Liver (tissue), 9 donors: ENCODE data around the gene MAGEF1. TPM values are rescaled to one million over a fixed set of nuclear protein-coding genes. Genes with fewer than 3 reads are reported as not detected.

ENCODE experiments used
- DNase-seq: peaks from one replicate; pipeline ENCODE4 v3.0.0-alpha.2; 2017; ENCODE audit warnings: low spot score
- H3K27ac ChIP-seq, 2 donors: one replicate each; pipeline ENCODE4 v1.7.0; 2013; ENCODE audit warnings: inconsistent platforms in 2 of 2, low read length in 2 of 2, control low read depth in 1 of 2, low read depth in 1 of 2, mild to moderate bottlenecking in 1 of 2
- H3K27me3 ChIP-seq, 4 donors: one replicate each; pipeline versions ENCODE4 v1.6.1 to v1.7.0; 2013; ENCODE audit warnings: low read length in 3 of 4, inconsistent platforms in 1 of 4, mild to moderate bottlenecking in 1 of 4, moderate library complexity in 1 of 4; ENCODE audit not compliant: control insufficient read depth in 4 of 4, insufficient read depth in 4 of 4
- H3K36me3 ChIP-seq, 4 donors: one replicate each; pipeline versions ENCODE4 v1.6.1 to v1.7.0; 2013; ENCODE audit warnings: low read length in 3 of 4, mild to moderate bottlenecking in 3 of 4, low read depth in 1 of 4, moderate library complexity in 1 of 4; ENCODE audit not compliant: control insufficient read depth in 4 of 4, insufficient read depth in 3 of 4
- H3K4me1 ChIP-seq, 4 donors: one replicate each; pipeline versions ENCODE4 v1.6.1 to v1.7.0; 2013; ENCODE audit warnings: low read length in 3 of 4, mild to moderate bottlenecking in 3 of 4, moderate library complexity in 1 of 4; ENCODE audit not compliant: control insufficient read depth in 4 of 4, insufficient read depth in 4 of 4
- H3K4me3 ChIP-seq, 3 donors: one replicate each; pipeline versions ENCODE4 v1.6.1 to v1.7.0; 2013; ENCODE audit warnings: low read length in 3 of 3, control low read depth in 1 of 3, low read depth in 1 of 3, mild to moderate bottlenecking in 1 of 3
- H3K9ac ChIP-seq, 2 donors: one replicate each; pipeline ENCODE4 v1.7.0; 2013; ENCODE audit warnings: low read length in 2 of 2, mild to moderate bottlenecking in 2 of 2, moderate library complexity in 2 of 2, control low read depth in 1 of 2, low read depth in 1 of 2
- H3K9me3 ChIP-seq, 4 donors: one replicate each; pipeline versions ENCODE4 v1.6.1 to v1.7.0; 2013; ENCODE audit warnings: low read length in 3 of 4; ENCODE audit not compliant: control insufficient read depth in 4 of 4
- ATF3 ChIP-seq: IDR thresholded peaks from 2 replicates; pipeline ENCODE4 v1.6.1; 2016; ENCODE audit warnings: antibody characterized with exemption
- CTCF ChIP-seq: fragments of 150-350 bp; IDR thresholded peaks from 2 replicates; pipeline ENCODE4 v1.5.1; 2017; ENCODE audit warnings: improper control_type of control experiment, low read depth, low read length; ENCODE audit not compliant: missing input control
- EGR1 ChIP-seq, 2 donors: IDR thresholded peaks; 2 replicates each; pipeline ENCODE4 v1.6.1; 2016 to 2018; ENCODE audit warnings: antibody characterized with exemption in 2 of 2, low read depth in 2 of 2
- FOXA1 ChIP-seq: IDR thresholded peaks from 2 replicates; pipeline ENCODE4 v1.6.1; 2016; ENCODE audit warnings: antibody characterized with exemption
- FOXA2 ChIP-seq: IDR thresholded peaks from 2 replicates; pipeline ENCODE4 v1.6.1; 2016; ENCODE audit warnings: antibody characterized with exemption
- GABPA ChIP-seq, 2 donors: IDR thresholded peaks in 1 of 2; conservative IDR thresholded peaks in 1 of 2; 2 replicates each; pipeline ENCODE4 v1.6.1; 2016; ENCODE audit warnings: antibody characterized with exemption in 2 of 2, mild to moderate bottlenecking in 1 of 2, moderate library complexity in 1 of 2
- HNF4A ChIP-seq, 2 donors: conservative IDR thresholded peaks; 2 replicates each; pipeline ENCODE4 v1.6.1; 2016; ENCODE audit warnings: antibody characterized with exemption in 2 of 2, mild to moderate bottlenecking in 2 of 2
- HNF4G ChIP-seq: IDR thresholded peaks from 2 replicates; pipeline ENCODE4 v1.6.1; 2016; ENCODE audit warnings: antibody characterized with exemption
- JUND ChIP-seq, 2 donors: IDR thresholded peaks; 2 replicates each; pipeline ENCODE4 v1.6.1; 2016; ENCODE audit warnings: antibody characterized with exemption in 2 of 2
- MAX ChIP-seq: IDR thresholded peaks from 2 replicates; pipeline ENCODE4 v1.6.1; 2016; ENCODE audit warnings: antibody characterized with exemption
- NR2F2 ChIP-seq: IDR thresholded peaks from 2 replicates; pipeline ENCODE4 v1.6.1; 2016; ENCODE audit warnings: antibody characterized with exemption
- RAD21 ChIP-seq, 2 donors: IDR thresholded peaks; 2 replicates each; pipeline ENCODE4 v1.6.1; 2016; ENCODE audit warnings: antibody characterized with exemption in 2 of 2, mild to moderate bottlenecking in 2 of 2
- REST ChIP-seq: IDR thresholded peaks from 2 replicates; pipeline ENCODE4 v1.6.1; 2016; ENCODE audit warnings: antibody characterized with exemption, mild to moderate bottlenecking
- RXRA ChIP-seq, 2 donors: IDR thresholded peaks; 2 replicates each; pipeline ENCODE4 v1.6.1; 2017 to 2018; ENCODE audit warnings: antibody characterized with exemption in 2 of 2, mild to moderate bottlenecking in 1 of 2
- SP1 ChIP-seq: IDR thresholded peaks from 2 replicates; pipeline ENCODE4 v1.6.1; 2018; ENCODE audit warnings: antibody characterized with exemption, mild to moderate bottlenecking
- TAF1 ChIP-seq: conservative IDR thresholded peaks from 2 replicates; pipeline ENCODE4 v1.6.1; 2016; ENCODE audit warnings: antibody characterized with exemption, mild to moderate bottlenecking
- WGBS: extraction: QIAGEN DNeasy Blood & Tissue Kit; methylation state at CpG from one replicate; pipeline ENCODE4 v1.1.7; 2013; 5-methylcytosine and 5-hydroxymethylcytosine counted together
- polyA plus RNA-seq, 2 donors: library from polyadenylated mRNA; stranded (reverse) in 1 of 2; unstranded in 1 of 2; fragments of 200-250 nt in 1 of 2; fragments of >200 nt in 1 of 2; fragmentation: Nextera tagmentation in 1 of 2; extraction: Ambion mirVana in 1 of 2; gene quantifications; one replicate each; pipeline versions ENCODE4 v1.2.1 to v1.2.3, GENCODE V29; 2013 to 2015
- total RNA-seq, 2 donors: library from RNA; depleted of rRNA; stranded (reverse); fragments of >200 nt; gene quantifications; one replicate each; pipeline ENCODE4 v1.2.3, GENCODE V29; 2014
- donor health status: healthy.
- donor health status: healthy.
- donor health status: healthy.
- donor health status: healthy.
- donor health status: healthy.

Gene MAGEF1
- total and polyA plus RNA-seq, 4 donors = 12.9 to 15.5 (median 14.3) TPM

GRCh38 chr3:184680385-184681345, 31.2 kb downstream of the MAGEF1 start:
- H3K4me1 ChIP-seq = no peaks in the 10 kb centered on the region
- H3K9ac ChIP-seq = no peak overlapping the region
- H3K27ac ChIP-seq = no peak overlapping the region
- H3K9me3 ChIP-seq = no peaks in the 10 kb centered on the region
- H3K27me3 ChIP-seq = no peaks in the 10 kb centered on the region
- no peak for DNase-seq
- H3K36me3 ChIP-seq = no peaks in the 10 kb centered on the region
- TF ChIP-seq RAD21 (IDR thresholded peaks at IDR 0.05) (no peak), SP1 (no peak), FOXA2 (no peak), JUND (IDR thresholded peaks at IDR 0.05) (no peak), TAF1 (no peak), ATF3 (no peak), HNF4A (conservative IDR thresholded peaks at IDR 0.05) (no peak), EGR1 (IDR thresholded peaks at IDR 0.05; ENCODE audit: low read depth in 2 of 2) (no peak), RXRA (IDR thresholded peaks at IDR 0.05) (no peak), FOXA1 (no peak), CTCF (no peak), REST (no peak), HNF4G (no peak), GABPA (IDR thresholded peaks at IDR 0.05 in 1 of 2, conservative IDR thresholded peaks at IDR 0.05 in 1 of 2) (no peak)
- 87% methylated on average over 10 of the region's 10 CpGs for WGBS
- no peak overlapping the region for H3K4me3 ChIP-seq

- 75% methylated on average over 24 of the region's 24 CpGs for WGBS
These were observed 32.6 kb downstream of the MAGEF1 start for GRCh38 chr3:184679056-184679816.

More at GRCh38 chr3:184679056-184679816, 32.6 kb downstream of the MAGEF1 start:
- no peak for DNase-seq
- H3K4me1 ChIP-seq = no peaks in the 10 kb centered on the region
- no peaks in the 10 kb centered on the region for H3K9me3 ChIP-seq
- TF ChIP-seq SP1 (no peak), TAF1 (no peak), NR2F2 (no peak), HNF4A (conservative IDR thresholded peaks at IDR 0.05) (no peak), MAX (no peak), GABPA (IDR thresholded peaks at IDR 0.05 in 1 of 2, conservative IDR thresholded peaks at IDR 0.05 in 1 of 2) (no peak), HNF4G (no peak), CTCF (no peak), FOXA2 (no peak), EGR1 (IDR thresholded peaks at IDR 0.05; ENCODE audit: low read depth in 2 of 2) (no peak), RAD21 (IDR thresholded peaks at IDR 0.05) (no peak)
- H3K9ac ChIP-seq = no peak overlapping the region
- no peaks in the 10 kb centered on the region for H3K36me3 ChIP-seq
- H3K4me3 ChIP-seq = no peak overlapping the region
- no peaks in the 10 kb centered on the region for H3K27me3 ChIP-seq
- H3K27ac ChIP-seq = no peak overlapping the region
